Hindlimb muscle (tissue), 1 donor: Measurements from ENCODE around the gene PTGIS. TPM values are rescaled to one million over a fixed set of nuclear protein-coding genes. Genes with fewer than 3 reads are reported as not detected.

Experiments used
- DNase-seq: peaks from one replicate; pipeline ENCODE4 v3.0.0-alpha.2; 2013
- polyA plus RNA-seq: library from polyadenylated mRNA; unstranded; fragments of 120-200 nt; gene quantifications from one replicate; pipeline ENCODE4 v1.2.1, GENCODE V29; 2013; ENCODE audit not compliant: insufficient read length

The PTGIS gene
- polyA plus RNA-seq, 1 donor, result 28.0 TPM

DNA sequence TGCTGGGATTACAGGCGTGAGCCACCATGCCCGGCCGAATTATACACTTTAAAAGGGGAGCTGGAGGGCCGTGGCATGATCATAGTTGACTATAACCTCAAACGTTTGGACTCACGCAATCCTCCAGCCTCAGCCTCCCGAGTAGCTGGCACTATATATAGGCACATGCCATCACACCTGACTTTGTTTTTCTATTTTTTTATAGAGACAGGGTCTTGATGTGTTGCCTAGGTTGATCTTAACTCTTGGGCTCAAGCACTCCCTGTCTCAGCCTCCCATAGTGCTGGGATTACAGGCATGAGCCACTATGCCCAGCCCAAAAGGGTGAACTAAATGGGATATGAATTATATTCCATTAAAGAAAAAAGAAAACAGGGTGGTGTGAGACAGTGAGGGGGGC is 7.8 kb downstream of the PTGIS start:
- no peak for DNase-seq

DNA sequence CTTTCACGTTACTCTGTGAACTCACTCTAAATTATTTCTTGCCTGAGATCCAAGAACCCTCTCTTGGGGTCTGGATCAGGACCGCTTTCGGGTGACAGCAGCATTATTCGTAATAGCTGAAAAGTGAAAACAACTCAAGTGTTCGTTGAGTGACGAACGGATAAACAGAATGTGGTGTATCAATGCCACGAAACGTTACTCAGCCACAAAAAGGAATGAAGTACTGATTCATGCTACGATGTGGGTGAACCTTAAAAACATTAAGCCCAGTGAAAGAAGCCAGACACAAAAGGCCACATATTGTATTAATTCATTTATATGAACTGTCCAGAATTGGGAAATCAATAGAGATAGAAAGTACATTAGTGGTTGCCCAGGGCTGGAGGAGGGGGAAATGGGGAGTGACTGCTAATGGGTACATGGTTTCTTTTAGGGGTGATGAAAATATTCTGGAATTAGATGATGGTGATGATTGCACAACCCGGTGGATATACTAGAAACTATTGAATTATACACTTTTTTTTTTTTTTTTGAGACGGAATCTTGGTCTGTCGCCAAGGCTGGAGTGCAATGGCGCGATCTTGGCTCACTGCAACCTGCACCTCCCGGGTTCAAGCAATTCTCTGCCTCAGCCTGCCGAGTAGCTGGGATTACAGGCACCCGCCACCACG is 8.4 kb downstream of the PTGIS start:
- no peak for DNase-seq

DNA sequence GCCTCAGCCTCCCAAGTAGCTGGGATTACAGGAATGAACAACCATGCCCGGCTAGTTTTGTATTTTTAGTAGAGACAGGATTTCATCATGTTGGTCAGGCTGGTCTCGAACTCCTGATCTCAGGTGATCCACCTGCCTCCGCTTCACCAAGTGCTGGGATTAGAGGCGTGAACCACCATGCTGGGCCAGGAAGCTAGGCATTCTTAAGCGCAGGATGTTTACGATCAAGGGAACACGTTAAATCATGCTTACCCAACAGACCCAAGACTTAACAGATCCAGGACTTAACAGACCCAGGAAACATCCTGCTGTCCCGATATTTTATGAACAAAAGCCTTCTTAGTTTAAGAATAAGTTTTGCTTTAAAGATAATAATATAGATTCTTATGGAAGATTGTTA is 9.1 kb downstream of the PTGIS start:
- no peak for DNase-seq

DNA sequence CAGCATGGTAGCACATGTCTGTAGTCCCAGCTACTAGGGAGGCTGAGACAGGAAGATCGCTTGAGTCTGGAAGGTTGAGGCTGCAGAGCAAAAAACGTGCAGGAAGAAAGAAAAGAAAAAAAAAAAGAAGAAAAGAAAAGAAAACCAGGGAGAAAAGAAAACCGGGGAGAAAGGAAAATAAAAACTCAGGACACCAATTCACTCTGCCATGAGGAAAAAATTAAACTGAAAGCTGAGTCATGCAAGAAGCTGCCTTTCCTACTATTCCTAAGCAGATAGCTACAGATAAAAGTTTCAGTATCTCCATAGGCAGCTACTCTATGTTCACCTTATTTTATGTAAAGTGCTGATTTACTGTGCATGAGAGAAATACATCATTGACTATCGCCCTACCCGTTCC is 10.5 kb downstream of the PTGIS start:
- DNase-seq, result no peak

DNA sequence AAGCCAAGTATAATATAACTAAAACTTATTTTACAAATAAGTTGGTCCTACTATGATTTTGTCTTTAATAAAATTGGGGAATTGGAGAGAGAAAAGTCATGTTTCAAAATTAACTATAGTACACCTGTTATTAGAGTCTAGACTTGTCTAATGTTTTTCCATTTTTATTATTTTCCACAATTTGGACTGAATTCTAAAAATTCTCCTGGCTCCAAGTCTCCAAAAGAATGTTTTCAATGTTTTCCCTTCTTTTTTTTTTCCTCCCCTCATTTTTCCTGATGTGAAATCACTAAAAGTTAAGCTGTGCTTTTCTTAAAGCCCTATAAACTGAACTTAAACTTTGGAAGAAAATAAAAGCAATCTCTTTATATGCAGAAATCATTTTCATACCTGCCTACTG is 11.3 kb downstream of the PTGIS start:
- DNase-seq, result no peak

DNA sequence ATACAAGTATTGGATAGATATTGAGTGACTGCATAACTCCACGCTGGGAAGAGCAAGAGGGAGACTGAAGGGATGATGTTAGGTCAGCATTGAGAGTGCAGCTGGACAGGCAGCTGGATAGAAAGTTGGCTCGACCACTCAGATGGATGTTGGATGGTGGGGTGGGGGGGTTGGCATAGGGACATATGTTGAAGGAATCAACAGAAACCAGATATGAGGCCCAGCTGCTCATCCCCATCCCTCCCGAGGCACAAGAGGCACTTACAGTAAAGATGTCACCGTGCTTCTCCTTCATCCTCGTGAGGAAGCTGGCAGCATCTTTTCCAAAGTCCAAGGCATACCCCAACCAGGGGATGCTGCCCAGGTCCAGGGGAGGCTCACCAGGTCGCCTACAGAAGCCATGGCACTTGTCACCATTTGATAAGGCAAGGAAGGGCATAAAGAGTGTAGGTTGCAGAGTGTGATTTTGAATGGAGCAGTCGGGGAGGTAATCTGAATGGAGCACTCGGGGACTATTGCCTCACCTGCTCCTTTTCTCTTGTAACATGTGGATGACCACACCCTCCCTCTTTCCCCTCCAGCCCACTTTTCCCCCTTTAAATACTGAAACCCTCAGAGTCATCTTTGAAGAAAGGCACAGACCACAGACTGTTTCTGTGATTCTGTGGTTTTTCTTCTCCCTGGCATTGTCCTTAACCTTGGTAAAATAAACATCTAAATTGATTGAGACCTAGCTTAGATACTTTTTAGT is 18.0 kb downstream of the PTGIS start:
- no peak for DNase-seq

DNA sequence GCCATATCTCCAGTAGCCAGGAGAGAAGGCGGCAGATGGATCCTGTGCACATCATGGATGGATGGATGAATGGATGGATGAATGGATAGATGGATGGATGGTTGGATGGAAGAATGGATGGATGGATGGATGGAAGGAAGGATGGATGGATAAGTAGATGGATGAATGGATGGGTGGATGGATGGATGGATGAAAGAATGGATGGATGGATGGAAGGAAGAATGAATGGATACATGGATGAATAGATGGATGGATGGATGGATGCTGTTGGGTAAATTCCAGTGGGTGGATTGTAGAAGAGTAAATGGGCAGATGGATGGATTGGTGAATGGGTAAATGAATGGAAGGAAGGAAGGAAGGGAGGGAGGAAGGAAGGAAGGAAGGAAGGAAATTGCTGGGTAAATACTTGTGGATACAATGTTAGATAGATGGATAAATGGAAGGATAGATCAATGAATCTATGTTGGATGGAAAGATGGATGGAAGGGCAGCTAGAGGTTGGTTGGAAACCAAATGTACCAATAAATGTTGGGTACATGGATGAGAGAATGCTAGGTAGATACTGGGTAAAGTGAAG is 19.5 kb downstream of the PTGIS start:
- DNase-seq, result no peak

DNA sequence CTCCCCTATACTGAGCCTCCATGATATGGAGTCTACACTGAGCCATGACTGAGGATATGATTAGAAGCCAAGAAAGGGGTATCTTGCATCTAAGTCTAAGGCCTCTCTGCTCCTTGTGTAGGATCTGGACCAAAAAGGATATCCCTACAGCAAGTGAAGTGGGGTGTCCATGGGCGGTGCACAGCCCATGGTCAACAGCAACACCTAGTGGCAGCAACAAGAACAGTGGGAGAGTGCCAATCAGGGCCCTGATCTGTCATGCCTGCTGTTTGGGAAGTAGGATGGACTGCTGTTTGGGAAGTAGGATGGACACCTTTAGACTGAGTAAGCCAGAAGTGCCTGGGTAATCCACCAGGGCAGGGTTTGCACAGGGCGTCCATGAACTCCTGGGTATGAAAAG is 22.4 kb downstream of the PTGIS start:
- DNase-seq, result no peak

DNA sequence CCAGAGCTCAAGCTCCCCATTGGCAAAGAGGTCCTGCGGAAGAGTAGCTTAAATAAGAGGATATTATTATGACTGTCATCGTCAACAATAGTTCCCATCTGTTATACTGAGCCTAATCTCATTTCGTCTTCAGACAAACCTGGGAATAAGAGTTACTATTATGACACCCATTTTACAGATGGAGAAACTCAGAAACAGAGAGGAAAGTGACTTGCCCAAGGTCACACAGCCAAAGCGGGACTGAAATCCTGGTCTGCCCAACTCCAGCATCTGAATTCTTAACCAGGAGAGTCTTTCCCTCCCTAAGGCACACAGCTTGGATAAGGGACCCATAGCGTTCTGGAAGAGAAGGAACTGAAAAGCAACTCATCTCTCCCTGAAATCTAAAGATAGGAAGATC is 23.4 kb downstream of the PTGIS start:
- no peak for DNase-seq

DNA sequence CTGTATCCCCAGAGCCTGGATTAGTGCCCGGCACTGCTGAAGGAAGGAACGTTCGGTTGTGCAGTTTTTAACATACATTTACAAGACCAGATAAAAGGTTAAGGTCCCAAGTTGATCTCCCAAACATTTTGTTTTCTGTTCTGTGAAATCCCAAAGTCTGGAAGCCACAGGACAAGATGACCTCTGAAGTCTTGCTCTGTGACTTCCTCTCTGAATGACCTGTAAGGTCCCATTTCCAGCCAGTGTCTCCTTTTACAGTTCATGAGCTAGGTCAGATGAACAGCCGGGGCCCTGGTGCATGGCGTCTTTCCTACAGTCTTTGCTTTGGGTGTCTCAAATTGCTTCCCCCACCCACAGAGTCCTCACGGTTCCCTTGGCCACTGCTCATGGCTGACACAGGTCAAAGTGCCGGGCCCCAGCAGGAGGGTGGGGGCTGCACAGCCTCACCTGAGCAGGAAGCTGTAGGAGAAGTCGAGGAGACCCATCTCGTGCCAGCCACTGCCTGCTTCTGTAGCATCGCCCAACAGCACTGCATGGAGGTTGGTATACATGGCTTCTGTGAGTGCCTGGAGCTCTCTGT is 24.0 kb downstream of the PTGIS start:
- DNase-seq, result no peak

DNA sequence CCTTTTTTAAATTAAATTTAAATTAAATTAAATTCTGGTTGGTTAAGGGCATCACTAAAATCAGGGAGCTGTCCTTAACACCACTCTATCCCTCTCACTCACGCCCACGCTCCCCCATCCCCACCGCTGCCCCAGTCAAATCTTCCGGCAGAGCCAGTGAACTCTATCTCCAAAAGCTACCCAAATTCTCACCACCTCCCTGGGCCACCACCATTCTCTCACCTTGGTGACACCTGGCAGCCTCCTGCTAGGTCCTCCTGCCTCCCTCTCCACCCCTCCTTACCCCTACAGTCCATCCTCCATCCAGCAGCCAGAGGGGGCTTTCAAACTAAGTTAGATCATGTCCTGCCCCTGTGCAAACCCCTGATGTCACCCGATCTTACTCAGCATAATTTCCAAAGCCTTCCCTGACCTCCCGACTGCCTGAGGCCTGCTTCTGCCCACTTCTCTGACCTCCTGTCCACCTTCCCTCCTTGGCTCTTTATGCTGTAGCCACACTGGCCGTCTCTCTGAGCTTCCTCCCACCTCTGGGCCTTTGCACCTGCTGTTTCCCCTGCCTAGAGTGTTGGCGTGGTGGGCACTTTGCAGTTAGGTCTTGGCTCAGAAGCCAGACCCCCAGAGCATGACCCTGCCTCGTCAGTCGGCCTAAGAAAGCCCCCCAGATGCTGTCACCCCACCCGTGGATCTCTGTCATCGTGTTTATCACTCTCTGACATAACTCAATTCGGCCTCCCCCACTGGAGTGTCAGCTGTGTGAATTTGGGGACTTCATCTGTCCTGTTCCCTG is 24.7 kb downstream of the PTGIS start:
- DNase-seq, result no peak

DNA sequence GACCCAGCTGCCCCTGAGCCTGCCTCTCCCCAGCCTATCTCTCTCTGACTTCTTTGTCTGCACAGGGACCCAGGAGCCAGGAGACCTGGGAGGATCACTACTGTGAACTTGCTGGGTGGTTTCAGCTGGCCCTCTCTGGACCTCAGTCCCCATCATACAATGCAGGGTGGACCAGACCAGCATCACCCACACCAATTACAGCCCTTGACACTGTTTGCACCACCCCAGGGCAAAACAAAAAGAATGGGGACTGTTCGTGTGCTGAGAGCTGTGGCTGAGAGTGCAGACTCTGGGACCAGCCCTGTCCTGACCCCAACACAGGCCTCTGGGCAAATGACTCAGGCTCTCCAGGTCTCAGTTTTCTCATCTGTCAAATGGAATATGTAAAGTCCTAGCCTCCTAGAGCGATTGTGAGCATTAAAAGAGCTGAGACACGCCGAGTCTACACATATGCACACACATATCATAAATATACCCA is 25.4 kb downstream of the PTGIS start:
- DNase-seq, result no peak

DNA sequence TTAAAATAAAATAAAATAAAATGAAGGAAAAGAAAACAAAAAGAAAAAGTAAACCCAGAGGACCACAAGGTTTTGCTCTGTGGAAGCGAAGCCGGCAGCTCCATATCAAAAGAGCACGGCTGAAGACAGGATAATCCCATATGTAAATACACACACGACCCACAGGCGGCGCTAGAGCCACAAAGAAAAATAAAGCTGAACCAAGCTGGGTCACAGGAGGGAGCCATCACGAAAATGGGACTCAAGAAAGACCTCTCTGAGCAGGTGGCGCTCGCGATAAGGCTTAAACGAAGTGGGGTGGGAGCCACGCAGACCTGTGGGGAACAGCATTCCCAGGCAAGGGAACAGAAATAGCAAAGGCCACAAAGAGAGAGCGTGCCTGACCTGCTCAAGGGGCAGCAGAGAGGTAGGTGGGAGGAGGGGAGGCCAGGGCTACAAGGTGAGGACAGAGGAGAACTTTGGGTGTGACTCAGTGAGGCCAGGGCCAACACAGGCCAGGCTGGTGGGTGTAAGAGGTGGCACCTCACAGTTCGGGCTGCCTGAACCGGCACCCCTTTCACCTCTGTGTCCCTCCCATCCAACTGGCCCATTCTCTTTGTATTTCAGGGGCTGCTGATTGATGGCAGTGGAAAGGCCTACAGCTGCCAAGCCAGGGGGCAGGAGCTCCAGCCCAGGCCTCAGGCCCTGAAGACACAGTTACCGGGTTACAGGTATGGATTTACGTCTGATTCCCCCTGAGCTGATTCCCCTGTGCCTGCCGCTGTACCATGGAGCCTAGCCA is 26.0 kb downstream of the PTGIS start:
- peak; percentile 75 for DNase-seq

DNA sequence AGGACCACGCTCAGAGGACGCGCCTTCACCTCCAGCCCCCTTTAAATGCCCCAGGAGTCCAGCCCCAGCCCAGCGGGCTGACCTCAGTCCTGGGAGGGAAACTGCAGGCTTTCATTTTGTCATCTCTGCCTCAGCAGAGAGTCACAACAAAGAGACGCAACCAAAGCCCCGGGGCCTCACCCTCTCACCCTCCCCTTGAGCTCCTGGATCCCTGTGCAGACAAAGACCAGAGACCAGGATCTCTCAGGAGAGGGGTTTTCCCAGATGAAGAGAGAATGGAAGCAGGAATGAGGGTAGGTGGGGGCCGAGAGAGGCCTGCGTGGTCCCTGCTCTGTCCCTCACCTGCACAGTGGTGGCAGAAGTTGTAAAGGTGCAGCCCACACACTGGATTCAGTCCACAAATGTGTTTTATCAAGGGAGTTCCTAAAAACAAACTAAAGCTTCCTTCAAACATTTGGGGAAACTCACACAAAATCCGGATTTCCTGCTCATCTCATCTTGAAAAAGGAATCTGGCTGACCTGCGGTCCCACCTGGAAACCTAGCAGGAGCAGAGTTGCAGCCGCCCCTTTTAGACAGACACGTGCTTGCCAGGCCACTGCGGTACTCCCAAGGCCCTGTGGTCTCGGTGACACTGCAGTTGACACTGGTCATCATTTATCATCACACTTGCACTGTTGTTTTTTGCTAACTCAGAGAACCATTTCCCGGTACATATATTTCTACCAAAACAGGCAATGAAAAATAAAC is 27.1 kb downstream of the PTGIS start:
- DNase-seq, result no peak

DNA sequence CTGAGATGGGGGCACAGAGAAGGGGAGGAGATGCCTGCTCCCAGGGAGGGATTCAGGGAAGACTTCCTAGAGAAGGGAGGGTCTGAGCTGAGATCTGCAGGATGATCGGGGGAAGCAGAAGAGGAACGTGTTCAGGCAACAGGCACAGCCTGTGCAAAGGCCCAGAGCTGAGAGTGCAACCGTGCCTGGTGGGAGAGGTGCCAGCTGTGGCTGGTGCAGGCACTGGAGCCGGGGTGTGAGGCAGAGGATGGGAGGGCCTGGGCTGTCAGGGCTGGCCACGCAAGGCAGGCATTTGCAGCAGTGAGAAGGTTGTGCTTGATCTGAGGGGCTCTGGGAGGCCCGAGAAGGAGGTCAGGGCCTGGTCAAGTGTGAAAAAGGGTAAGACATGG is 27.7 kb downstream of the PTGIS start:
- DNase-seq, result no peak

DNA sequence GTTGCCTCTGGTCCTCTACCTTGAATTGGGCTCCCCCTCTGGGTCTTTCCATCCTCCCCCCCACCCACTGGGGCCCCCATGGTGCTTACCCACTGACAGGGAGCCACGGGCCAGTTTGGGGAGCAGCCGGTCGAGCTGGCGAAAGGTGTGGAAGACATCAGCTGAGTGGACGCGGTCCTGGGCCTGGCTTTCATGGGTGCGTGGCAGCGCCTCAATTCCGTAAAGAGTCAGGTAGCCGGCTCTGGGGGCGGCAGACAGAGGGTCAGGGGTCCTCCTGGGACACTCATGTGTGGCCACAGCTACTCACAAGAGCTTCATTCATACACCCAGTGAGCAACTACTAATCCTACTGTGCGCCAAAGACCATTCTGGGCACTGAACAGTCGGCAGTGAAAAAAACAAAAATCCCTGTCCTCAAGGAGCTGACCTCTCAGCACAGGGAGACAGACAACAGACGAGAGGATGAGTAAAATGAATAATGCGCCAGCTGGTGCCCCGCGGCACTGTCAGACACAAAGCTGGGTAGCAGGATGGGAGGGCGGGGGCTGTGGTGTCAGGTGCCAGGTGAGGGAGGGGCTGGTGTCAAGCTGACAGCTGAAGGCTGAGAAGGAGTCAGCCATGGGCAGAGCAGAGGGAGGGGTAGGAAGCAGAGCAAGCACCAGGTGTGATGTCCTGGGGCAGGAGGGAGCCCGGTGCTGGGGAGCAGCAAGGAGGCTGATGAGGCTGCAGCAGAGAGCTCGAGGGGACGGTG is 28.3 kb downstream of the PTGIS start:
- DNase-seq, result no peak

DNA sequence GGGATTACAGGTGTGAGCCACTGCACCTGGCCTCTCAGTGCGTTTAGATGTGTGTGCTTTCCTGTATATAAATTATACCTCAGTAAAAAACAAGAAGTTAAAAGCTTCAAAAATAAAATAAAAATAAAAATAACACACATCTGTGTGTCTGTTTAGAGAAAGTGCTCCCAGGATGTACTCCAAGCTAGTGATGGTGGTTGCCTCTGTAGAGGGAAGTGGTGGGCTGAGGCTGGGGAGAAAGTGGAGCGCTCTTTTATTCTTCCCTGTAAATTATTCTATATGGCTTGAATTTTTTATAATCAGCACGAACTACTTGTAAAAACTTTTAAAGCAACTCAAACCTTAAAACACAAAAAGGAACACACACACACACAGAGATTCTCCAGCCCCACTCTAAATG is 29.0 kb downstream of the PTGIS start:
- DNase-seq, result no peak

DNA sequence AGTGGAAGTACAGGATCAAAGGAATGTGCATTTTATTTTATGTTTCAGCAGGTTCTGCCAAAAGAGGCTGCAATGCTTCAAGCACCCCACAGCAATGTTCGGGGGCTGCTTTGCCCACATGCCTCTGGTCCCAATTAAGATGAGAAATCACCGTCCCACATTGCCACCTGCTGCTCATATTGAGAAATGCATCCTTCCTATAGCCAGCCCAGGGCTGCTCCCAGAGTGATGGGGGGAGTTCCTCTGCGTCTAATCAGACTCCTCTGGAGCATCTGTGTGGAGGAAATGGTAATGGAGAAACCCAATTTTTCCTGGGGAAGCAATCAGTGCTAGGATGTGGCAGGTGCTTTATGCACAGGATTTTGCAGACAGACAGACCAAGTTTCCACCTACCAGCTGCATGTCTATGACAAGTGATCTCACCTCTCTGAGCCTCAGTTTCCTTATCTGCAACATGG is 33.7 kb downstream of the PTGIS start:
- peak; percentile 50 for DNase-seq

DNA sequence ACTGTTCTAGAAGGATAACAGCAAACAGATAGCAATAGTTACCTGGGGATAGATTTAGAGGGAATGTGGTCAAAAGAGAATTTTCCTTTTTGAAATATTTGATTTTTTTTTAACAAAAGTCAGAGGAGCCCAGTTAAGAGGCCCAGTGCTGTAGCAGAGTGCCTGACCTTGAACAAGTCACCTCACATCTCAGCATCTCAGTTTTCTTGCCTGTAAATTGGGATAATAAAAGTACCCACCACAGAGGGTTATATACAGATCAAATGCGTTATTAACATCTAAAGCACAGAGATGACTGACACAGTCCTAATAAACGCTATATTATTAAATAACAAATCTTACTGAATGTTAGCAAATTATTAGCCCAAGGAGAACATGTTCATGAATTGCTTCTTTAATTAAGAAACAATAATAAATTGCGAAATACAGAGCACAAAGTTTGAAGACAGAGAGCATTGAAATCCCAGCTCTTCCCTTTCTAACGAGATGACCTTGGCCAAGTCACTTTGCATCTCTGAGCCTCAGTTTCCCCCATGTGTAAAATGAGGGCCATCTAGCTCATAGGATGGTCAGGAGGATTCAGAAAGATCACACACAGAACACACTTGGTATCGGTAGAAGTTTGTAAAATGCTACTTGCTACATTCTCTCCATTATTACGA is 35.5 kb downstream of the PTGIS start:
- DNase-seq, result no peak

DNA sequence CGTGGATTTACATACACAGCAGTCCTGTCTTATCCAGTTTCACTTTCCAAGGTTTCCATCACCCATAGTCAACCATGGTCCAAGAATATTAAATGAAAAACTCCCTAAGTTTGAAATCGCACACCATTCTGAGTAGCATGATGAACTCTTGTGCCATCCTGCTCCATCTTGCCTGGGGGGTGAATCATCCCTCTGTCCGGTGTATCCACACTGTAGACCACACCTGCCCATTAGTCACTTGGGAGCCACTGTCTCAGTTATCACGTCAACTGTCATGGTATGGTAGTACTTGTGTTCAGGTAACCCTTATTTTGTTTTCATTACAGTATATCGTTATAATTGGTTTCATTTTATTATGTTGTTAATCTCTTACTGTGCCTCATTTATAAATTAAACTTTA is 38.5 kb downstream of the PTGIS start:
- no peak for DNase-seq
